GM18907 (cell line): ENCODE results near the gene DNMBP.

ENCODE experiments used
- ATAC-seq: cut with Tn5 transposase; IDR thresholded peaks from one replicate; pipeline ENCODE4 v1.9.1; 2021; ENCODE audit warnings: mild to moderate bottlenecking, moderate library complexity; ENCODE audit not compliant: unreplicated experiment

Gene DNMBP, protein sequence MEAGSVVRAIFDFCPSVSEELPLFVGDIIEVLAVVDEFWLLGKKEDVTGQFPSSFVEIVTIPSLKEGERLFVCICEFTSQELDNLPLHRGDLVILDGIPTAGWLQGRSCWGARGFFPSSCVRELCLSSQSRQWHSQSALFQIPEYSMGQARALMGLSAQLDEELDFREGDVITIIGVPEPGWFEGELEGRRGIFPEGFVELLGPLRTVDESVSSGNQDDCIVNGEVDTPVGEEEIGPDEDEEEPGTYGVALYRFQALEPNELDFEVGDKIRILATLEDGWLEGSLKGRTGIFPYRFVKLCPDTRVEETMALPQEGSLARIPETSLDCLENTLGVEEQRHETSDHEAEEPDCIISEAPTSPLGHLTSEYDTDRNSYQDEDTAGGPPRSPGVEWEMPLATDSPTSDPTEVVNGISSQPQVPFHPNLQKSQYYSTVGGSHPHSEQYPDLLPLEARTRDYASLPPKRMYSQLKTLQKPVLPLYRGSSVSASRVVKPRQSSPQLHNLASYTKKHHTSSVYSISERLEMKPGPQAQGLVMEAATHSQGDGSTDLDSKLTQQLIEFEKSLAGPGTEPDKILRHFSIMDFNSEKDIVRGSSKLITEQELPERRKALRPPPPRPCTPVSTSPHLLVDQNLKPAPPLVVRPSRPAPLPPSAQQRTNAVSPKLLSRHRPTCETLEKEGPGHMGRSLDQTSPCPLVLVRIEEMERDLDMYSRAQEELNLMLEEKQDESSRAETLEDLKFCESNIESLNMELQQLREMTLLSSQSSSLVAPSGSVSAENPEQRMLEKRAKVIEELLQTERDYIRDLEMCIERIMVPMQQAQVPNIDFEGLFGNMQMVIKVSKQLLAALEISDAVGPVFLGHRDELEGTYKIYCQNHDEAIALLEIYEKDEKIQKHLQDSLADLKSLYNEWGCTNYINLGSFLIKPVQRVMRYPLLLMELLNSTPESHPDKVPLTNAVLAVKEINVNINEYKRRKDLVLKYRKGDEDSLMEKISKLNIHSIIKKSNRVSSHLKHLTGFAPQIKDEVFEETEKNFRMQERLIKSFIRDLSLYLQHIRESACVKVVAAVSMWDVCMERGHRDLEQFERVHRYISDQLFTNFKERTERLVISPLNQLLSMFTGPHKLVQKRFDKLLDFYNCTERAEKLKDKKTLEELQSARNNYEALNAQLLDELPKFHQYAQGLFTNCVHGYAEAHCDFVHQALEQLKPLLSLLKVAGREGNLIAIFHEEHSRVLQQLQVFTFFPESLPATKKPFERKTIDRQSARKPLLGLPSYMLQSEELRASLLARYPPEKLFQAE (N-terminal part only)

DNA sequence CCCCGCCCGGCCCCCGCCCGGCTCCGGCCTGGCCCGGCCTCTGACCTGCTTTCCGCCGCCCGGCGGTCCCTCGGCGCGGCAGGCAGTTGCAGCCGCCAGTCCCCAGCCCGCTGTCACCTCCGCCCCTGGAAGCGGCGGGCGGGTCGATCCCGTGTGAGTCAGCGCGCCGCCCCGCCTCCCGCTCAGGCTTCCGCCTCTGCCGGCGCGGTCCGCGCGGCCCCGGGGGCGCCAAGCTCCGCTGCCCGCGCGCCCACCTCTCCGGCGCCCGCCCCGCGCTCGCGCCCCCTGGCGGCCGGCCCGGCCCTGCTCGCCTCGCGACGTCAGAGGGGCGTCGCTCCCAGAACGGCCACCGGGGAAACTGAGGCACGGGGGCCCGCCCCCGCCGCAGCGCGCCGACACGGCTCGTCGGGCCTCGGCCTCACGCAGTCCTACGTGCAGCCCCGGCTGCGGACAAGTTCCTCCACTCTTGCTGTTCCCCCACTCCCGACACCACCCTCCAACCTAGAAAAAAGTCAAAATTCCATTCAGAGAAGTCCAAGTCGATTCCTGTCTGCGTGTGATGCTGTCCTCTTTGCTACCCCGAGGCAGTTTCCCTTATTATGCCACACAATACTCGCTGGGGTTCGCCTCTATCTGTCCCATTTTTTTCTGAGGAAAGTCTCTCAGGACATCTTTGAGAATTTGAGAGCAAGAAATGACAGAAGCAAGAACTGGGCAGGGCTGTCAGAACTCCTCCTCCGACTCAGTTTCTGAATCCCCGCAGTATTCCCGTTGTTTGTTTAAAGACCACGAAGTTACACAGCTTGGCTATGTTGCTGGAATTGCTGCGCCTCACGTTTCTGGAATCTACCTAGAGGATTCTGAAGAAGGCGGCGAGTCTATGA lies at the start of gene DNMBP:
TSS of gene DNMBP (minus strand) at position 155 of the 884 bp plus-strand sequence. CDS start 37,823 bp downstream, outside the sequence.
- peak; percentile 73 for ATAC-seq

DNA sequence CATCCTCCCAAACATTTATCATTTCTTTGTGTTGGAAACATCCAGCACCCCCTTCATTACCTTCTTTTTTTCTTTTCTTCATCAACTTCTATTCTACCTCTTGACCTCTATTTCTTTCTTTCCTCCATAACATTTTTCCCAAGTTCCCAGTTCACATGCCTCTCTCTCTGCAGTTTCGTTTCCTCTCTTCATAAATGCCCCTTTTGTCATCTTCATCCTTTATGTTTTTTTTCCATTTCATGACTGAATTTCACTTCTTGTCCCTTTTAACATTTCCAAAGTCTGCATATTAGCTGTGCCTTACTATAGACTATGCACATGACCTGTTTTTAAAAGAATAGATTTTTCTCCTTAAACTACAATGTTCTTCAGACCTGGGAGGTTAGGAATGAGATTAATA lies 48.2 kb upstream of the DNMBP start:
- no peak for ATAC-seq

DNA sequence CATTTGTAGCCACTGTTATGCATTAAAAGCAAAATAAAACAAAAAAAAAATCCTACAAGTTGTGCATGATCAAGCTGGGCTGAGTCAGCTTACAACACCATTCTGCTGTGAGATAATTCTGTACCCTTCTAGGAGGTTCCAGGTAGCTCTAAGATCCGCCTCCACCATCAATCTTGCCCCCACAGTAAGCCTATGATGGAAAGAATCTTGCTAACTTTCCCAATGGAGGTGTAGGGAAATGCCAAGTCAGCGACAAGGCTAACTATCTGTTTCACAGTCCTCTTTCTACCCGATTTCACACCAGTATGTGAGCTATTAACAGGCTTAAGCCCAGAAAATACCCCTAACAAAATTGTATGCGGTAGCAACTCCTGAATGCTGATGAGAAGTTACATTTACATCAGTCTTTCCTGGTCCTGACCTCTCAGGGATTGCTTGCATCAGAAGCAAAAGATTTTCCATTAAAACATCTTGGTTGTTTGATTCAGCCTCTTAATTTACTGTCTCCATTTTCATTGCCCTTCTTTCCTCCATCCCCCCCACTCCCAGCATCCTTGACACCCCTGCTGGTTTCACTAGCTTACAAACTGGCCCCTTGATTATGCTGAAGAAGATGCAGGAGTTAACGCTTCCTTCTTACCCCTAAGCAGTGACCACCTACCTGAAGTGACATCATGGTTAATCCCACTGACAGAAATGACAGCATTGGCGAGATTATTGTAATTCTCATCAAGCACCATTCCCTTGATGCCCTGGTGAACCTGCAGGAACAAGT lies 44.1 kb upstream of the DNMBP start:
- ATAC-seq: no peak

DNA sequence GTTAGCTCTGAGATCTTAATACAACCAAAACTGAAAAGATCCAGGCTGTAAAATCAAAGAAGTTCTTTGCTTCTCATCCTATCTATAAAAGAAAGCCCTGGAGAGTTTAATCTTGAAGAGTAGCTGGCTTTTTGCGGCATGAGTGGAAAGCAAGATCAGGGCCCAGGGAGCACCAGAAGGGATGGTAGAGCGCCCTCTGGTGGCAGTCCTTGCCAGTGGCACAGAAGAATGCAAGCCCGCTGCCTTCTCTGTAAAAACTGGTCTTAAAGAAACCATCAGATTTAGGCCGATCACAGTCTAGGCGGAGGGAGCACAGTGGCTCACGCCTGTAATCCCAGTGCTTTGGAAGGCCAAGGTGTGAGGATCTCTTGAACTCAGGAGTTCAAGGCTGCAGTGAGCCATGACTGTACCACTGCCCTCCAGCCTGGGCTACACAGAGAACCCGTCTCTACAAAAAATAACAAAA lies 36.3 kb upstream of the DNMBP start:
- no peak for ATAC-seq

DNA sequence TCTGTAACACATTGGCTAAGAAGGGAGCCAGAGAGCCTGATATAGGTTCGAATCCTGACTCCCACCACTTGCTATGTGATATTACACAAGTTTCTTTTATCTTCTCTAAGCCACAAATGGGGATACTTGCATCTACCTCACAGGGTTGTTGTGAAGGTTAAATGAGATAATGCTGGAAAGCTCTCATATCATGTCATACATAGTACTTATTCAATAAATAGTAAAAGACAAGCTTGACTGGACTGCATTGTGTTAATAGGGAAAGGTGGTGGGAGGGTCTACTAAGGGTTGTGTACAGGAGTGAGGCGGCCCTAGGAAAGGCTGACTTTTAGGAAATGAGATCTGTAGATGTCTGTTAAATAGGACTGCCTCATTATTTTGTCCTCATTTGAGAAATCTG lies 35.8 kb upstream of the DNMBP start:
- ATAC-seq: no peak

DNA sequence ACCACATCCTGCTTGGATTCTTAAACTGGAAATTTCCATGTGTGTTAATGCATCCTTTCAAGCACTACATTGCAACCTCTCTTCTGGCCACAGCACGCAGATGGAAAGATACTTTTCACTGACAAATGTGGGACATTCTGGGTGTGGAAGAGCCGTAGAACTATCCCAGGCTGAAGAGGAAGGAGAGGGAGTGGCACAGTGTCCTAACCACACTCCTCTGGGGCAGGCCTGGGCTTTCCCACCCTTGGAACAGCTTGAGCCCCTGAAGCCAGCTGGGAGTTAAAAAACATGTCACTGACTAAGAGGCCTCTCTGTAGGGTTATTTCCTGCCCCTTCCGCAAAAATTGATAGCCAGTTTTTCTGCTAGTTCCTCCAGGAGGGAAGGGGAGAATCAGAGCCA lies 34.0 kb upstream of the DNMBP start:
- ATAC-seq: no peak

DNA sequence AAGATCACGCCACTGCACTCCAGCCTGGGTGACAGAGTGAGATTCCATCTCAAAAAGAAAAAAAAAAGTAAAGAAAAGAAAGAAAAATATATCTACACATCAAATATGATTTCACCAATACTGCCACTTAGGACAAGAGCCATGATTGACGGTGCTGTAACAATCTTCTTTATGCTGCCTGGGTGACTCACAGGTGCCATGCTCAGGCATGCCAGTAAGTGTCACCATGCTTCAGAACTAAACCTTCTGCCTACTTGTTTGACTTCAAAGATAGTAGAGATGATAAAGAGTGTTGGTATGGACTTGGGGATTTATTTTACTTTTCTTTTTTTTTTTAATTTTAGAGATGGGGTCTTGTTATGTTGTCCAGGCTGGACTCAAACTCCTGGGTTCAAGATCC lies 33.6 kb upstream of the DNMBP start:
- ATAC-seq: no peak

DNA sequence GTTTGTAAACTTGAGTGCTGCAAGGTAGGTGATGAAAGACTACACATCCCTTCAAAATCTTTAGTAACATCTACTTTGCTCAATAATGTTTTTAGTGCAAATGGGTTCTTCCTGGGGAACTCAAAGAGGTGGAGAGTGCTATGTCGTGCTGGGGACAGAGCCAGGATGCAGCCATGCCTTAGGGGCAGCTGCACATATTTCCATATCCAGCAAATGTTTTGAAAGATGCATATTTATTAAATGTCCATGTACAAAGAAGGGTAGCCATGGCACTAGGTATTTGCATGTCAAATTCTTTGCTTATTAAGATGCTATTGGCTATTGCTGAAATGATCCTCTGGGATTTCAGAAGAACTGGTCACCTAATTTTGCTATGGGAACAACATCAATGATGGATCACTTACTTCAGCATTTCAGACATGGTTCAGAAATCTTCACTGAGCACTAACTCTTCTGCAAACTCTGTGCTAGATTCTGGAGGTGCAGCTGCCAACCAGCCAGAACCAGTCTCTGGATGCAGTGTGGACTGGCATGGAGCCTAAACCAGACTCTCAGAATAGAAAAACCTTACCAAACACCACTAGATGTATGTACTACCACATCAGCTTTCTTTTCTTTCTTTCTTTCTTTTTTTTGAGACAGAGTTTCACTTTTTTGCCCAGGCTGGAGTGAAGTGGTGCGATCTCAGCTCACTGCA lies 31.7 kb upstream of the DNMBP start:
- ATAC-seq: no peak

DNA sequence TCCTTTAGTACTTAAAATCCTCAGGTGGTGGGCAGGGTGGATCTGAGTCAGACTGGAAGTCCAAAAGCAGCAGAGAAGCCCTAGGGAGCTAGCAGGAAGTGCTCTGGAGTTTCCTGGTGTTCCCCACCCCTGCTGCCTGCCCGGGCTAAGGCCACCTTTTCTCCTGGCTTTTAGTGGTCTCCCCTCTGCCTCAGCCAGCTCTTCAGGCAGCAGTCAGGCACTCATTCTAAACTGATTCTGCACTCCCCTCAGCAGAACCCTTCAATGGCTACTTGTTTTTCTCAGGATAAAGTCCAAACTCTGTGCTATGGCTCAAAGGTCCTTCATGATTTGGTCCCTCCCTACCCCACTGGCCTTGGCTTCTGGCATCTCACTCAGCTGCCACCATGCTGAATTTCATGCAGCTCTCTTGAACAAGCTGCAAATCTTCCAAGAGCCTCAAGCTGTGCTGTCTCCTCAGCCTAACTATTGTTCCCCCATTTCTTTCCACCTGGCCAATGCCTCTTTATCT lies 28.9 kb upstream of the DNMBP start:
- no peak for ATAC-seq

DNA sequence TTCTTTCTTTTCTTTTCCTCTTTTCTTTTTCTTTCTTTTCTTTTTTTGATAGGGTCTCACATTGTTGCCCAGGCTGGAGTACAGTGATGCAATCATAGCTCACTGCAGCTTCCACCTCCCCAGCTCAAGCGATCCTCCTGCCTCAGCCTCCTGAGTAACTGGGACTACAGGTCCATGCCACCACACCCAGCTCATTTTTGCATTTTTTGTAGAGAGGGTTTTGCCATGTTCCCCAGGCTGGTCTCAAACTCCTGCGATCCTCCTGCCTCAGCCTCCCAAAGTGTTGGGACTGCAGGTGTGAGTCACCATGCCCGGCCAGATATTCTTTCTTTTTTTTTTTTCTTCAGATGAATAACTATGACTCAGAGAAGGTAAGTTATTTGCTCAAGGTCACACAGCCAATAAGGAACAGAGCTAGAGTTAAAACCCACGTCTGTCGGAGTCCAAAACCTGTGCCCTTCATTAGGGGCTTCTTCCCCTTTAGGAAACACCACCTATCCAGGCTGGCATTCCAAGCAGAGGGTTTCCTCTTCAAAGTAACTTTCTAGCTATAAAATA lies 28.1 kb upstream of the DNMBP start:
- no peak for ATAC-seq

DNA sequence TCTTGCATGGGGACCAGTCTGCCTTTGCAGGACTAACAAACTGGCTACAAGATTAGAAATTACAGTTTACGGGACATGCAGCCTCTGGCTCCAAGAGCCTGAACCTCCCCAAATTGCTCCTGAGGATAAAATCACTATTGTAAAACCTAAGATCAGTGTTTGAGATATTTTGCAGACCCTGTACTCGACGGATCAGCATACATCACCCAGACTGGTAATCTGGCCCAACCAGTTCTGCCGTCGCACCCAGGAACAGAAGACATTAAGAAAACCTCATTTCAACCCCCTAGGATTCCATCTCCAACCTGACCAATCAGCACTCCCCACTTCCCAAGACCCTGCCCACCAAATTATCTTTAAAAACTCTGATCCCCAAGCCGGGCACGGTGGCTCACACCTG lies 27.1 kb upstream of the DNMBP start:
- ATAC-seq: no peak

DNA sequence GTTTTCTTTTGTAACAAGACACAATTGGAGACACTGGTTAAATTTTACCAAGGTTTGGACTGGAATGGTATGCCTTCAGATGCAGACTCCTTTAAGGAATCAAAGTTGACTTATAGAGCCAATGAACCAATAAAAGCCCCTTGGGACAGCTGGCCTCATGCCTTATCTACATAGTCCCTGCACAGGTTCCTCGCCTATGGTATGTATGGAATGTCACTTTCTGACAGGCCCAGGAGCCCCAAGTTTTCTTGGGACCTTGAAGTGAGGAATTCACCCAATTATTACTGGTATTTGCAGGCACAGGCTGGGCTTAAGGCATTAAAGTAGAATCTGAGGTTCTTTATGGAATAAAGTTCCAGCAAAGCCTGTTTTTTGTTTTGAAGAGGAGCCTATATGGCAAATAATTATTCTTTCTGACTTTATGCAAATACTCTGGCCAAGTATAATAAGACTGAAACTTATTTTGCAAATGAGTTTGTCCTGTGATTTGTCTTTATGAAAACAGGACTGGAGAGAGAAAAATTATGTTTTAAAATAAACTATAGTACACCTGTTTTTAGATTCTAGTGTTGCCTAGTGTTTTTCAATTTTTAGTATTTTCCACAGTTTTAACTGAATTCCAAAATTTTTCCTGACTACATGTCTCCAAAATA lies 24.1 kb upstream of the DNMBP start:
- no peak for ATAC-seq

DNA sequence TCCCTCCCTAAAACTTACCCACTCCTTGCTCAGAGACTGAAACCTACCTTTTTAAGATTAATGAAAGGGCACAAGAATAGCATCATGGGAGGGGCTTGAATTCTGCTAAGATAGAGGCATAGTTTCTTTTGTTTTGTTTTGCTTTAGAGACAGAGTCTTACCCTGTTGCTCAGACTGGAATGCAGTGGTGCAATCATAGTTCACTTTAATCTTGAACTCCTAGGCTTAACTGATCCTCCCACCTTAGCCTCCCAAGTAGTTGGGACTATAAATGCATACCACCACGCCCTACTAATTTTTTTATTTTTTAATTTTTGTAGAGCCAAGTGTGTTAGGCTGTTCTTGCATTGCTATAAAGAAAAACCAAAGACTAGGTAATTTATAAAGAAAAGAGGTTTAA lies 17.7 kb upstream of the DNMBP start:
- no peak for ATAC-seq

DNA sequence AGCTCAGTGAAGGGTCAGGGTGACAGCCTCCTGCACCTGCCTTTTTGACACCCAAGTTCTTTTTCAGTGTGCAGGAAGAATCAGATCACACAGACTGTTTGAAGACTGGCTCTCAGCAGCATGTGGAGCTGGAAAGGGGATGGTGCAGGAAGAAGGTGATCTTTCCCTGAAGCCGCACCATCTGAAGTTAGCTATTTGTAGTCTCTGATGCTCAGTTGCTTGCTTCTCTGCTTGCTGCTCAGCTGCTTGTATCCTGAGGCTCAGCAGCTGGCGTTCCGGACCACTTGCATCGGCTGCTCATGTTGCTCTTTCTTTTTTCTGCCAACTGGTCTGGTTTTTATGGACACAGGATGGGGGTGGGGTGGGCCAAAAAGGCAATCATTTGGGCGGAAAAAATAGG lies 15.8 kb upstream of the DNMBP start:
- ATAC-seq: no peak

DNA sequence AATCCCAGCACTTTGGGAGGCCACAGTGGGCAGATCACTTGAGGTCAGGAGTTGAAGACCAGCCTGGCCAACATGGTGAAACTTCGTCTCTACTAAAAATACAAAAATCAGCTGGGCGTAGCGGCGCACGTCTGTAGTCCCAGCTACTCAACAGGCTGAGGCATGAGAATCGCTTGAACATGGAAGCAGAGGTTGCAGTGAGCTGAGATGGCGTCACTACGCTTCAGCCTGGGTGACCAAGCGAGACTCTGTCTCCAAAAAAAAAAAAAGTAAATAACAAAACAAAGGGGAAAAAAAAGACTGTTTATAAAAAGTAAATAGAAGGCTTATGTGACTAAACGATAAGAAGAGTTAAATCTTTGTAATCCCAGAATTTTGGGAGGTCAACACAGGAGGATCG lies 15.0 kb upstream of the DNMBP start:
- ATAC-seq: no peak

DNA sequence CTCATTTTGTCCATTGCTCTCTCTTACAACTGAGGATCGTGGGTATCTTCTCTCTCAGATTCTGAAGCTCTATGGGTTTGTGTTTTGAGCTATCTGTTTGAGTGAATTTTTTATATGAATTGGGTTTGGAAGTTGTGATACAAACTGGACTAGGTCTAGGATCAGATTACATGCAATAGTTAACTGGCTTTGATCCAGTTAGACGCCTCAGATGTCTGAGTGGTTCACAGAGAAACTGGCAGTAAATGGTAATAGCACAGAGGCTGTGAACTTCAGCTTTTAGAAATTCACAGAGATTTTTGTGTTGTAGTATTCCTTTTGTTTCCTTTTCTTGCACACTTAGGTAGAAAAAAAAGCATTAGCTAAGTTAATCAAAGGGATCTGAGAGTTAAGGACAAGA lies 12.7 kb upstream of the DNMBP start:
- ATAC-seq: no peak

DNA sequence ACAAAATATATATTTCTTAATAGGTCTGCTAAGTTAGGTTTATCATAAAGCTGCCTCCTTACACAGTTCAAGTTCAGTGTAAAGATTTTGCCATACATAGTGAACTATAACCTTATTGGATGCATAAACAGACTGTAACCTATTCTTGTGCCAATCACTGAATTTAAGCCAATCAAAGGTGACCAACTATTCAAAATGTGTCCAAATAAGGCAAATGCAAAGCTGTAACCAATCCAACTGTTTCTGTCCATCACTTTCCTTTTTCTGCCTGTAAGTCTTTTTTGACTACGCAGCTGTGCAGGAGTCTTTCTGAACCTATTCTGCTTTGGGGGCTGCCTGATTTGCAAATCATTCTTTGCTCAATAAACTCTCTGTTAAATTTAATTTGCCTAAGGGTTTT lies 11.6 kb upstream of the DNMBP start:
- no peak for ATAC-seq

DNA sequence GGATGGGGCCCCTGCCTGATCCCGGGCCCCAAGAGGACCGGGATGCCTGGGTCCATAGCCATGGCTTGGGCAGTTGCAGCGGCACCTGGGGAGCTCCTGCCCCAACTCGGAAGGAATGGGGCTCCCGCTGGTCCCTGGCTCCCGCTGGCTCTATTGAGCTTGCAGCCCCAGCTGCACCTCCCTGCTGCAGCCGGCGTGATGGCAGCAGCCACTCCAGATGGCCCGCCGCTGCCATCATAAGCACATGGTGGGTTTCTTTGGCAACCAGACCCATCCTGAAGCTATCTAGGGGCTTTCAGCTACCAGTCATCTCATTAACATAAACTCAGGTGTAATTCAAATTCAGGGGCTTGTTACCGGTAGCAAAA lies 11.1 kb upstream of the DNMBP start:
- ATAC-seq: no peak
